HL-60 (cell line): ENCODE results near the gene PHLDA1.

Source experiments
- DNase-seq, 2 experiments: peaks; one replicate each; pipeline ENCODE4 v3.0.0-alpha.2; 2010 to 2020; ENCODE audit warnings: low read depth in 1 of 2, low spot score in 1 of 2
- H3K27ac ChIP-seq: fragments of 250-450 bp; sonication (Bioruptor Pico); replicated peaks from 2 replicates; pipeline ENCODE4 v1.5.1; 2020; ENCODE audit warnings: mild to moderate bottlenecking, moderate library complexity
- H3K27me3 ChIP-seq: fragments of 250-450 bp; sonication (Bioruptor Pico); 2 replicates; pipeline ENCODE4 v1.5.1; 2021; ENCODE audit warnings: mild to moderate bottlenecking, moderate library complexity; ENCODE audit not compliant: insufficient read depth, poor library complexity, severe bottlenecking
- H3K4me3 ChIP-seq: replicated peaks from 2 replicates; pipeline ENCODE4 v1.5.1; 2011; ENCODE audit warnings: mild to moderate bottlenecking, control low read depth, low read length; ENCODE audit not compliant: insufficient read depth
- GABPA ChIP-seq: IDR thresholded peaks from 2 replicates; pipeline ENCODE4 v1.6.1; 2012; ENCODE audit warnings: low read depth
- POLR2AphosphoS5 ChIP-seq: IDR thresholded peaks from 2 replicates; pipeline ENCODE4 v1.6.1; 2012; ENCODE audit warnings: low read depth
- SPI1 ChIP-seq: IDR thresholded peaks from 2 replicates; pipeline ENCODE4 v1.6.1; 2012; ENCODE audit warnings: low read depth, mild to moderate bottlenecking, borderline replicate concordance
- TF ChIP-seq, protein P1 (sequence below): IDR thresholded peaks from 2 replicates; pipeline ENCODE4 v1.6.1; 2012; ENCODE audit warnings: low read depth; ENCODE audit not compliant: insufficient replicate concordance
- TF ChIP-seq, protein P2 (sequence below): IDR thresholded peaks from one replicate; pipeline ENCODE4 v1.5.1; 2011; ENCODE audit warnings: low read length, control low read depth, inconsistent platforms; ENCODE audit not compliant: insufficient read depth

PHLDA1 gene

DNA sequence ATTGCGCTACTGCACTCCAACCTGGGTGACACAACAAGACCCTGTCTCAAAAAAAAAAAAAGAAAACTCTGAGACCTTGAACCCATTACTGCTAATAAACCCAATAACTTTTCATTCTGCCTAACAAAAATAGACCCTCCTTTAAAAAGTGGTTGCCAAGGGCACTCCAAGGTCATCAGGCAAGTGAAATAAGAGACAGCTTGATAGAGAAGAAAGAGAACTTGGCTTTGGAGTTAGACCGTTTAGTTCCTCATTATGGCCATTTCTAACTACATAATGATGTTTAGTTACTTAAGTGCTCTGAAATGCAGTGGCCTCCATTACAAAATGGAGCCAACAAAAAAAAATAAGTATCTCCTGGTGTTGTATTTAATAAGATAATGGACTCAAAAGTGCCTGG is 55.9 kb downstream of the PHLDA1 start:
- TF ChIP-seq, protein P1, sequence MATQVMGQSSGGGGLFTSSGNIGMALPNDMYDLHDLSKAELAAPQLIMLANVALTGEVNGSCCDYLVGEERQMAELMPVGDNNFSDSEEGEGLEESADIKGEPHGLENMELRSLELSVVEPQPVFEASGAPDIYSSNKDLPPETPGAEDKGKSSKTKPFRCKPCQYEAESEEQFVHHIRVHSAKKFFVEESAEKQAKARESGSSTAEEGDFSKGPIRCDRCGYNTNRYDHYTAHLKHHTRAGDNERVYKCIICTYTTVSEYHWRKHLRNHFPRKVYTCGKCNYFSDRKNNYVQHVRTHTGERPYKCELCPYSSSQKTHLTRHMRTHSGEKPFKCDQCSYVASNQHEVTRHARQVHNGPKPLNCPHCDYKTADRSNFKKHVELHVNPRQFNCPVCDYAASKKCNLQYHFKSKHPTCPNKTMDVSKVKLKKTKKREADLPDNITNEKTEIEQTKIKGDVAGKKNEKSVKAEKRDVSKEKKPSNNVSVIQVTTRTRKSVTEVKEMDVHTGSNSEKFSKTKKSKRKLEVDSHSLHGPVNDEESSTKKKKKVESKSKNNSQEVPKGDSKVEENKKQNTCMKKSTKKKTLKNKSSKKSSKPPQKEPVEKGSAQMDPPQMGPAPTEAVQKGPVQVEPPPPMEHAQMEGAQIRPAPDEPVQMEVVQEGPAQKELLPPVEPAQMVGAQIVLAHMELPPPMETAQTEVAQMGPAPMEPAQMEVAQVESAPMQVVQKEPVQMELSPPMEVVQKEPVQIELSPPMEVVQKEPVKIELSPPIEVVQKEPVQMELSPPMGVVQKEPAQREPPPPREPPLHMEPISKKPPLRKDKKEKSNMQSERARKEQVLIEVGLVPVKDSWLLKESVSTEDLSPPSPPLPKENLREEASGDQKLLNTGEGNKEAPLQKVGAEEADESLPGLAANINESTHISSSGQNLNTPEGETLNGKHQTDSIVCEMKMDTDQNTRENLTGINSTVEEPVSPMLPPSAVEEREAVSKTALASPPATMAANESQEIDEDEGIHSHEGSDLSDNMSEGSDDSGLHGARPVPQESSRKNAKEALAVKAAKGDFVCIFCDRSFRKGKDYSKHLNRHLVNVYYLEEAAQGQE: no peak
- TF ChIP-seq, protein P2, sequence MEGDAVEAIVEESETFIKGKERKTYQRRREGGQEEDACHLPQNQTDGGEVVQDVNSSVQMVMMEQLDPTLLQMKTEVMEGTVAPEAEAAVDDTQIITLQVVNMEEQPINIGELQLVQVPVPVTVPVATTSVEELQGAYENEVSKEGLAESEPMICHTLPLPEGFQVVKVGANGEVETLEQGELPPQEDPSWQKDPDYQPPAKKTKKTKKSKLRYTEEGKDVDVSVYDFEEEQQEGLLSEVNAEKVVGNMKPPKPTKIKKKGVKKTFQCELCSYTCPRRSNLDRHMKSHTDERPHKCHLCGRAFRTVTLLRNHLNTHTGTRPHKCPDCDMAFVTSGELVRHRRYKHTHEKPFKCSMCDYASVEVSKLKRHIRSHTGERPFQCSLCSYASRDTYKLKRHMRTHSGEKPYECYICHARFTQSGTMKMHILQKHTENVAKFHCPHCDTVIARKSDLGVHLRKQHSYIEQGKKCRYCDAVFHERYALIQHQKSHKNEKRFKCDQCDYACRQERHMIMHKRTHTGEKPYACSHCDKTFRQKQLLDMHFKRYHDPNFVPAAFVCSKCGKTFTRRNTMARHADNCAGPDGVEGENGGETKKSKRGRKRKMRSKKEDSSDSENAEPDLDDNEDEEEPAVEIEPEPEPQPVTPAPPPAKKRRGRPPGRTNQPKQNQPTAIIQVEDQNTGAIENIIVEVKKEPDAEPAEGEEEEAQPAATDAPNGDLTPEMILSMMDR: no peak
- no peak for TF ChIP-seq SPI1
- TF ChIP-seq GABPA: no peak
- TF ChIP-seq POLR2AphosphoS5: no peak
- no peaks in the 10 kb centered on the region for H3K27me3 ChIP-seq
- peak in 1 of 2 experiments; percentile 13 for DNase-seq
- H3K4me3 ChIP-seq: no peak overlapping the region
- peak overlapping the region; percentile 60 for H3K27ac ChIP-seq
